Esophagus squamous epithelium (tissue), 5 donors: Measurements from ENCODE around the gene GTPBP1. TPM values are rescaled to one million over a fixed set of nuclear protein-coding genes. Genes with fewer than 3 reads are reported as not detected.

Experiments
- DNase-seq: peaks from one replicate; lab custom pipeline; 2025; lab: John Stamatoyannopoulos, UW
- H3K27ac ChIP-seq, 4 donors: fragments of 200-600 bp; sonication (generic); one replicate each; pipeline ENCODE4 v1.5.1; 2016 to 2019; ENCODE audit warnings: mild to moderate bottlenecking in 1 of 4
- H3K27me3 ChIP-seq, 4 donors: fragments of 200-600 bp; sonication (generic); 1 replicate in 3 of 4; 2 replicates in 1 of 4; pipeline versions ENCODE4 v1.5.1 to v1.6.0; 2017 to 2021; ENCODE audit warnings: antibody characterized with exemption in 1 of 4
- H3K36me3 ChIP-seq, 3 donors: fragments of 200-600 bp; sonication (generic); one replicate each; pipeline ENCODE4 v1.5.1; 2016 to 2019
- H3K4me1 ChIP-seq, 3 donors: fragments of 200-600 bp; sonication (generic); one replicate each; pipeline ENCODE4 v1.5.1; 2017 to 2019
- H3K4me3 ChIP-seq, 4 donors: fragments of 200-600 bp; sonication (generic); 1 replicate in 3 of 4; 2 replicates in 1 of 4; pipeline ENCODE4 v1.5.1; 2016 to 2019; ENCODE audit warnings: mild to moderate bottlenecking in 2 of 4, moderate library complexity in 1 of 4
- H3K9me3 ChIP-seq, 3 donors: fragments of 200-600 bp; sonication (generic); one replicate each; pipeline ENCODE4 v1.5.1; 2016 to 2019
- POLR2A ChIP-seq, 4 donors: fragments of 450-650 bp; IDR thresholded peaks; one replicate each; pipeline ENCODE4 v1.6.1; 2017; ENCODE audit warnings: antibody characterized with exemption in 4 of 4, mild to moderate bottlenecking in 4 of 4, moderate library complexity in 3 of 4
- WGBS, 2 donors: methylation state at CpG; one replicate each; pipeline ENCODE4 v1.1.5; 2018; 5-methylcytosine and 5-hydroxymethylcytosine counted together
- intact Hi-C: fragments of 100-400 bp; cut with DNase I; formaldehyde crosslinking; loops from one replicate; pipeline ENCODE4 v1.15.0; 2022
- total RNA-seq, 4 donors: library from RNA; depleted of rRNA; stranded (reverse); fragments of >200 nt; gene quantifications; one replicate each; pipeline ENCODE4 v1.1.0, GENCODE V29; 2016
- TF ChIP-seq, protein P1 (sequence below), 6 experiments: fragments of 450-650 bp in 4 of 6; fragments of 200-600 bp in 2 of 6; sonication (generic) in 2 of 6; IDR thresholded peaks; one replicate each; pipeline ENCODE4 v1.5.1; 2016 to 2019; ENCODE audit warnings: antibody characterized with exemption in 6 of 6, mild to moderate bottlenecking in 4 of 6, moderate library complexity in 4 of 6
- donor health status: DM: yes; HTN: yes; CAD: no.

GTPBP1 gene
- total RNA-seq, 4 donors from 2014 or later, result 15.3 to 37.4 (median 32.0) TPM

DNA sequence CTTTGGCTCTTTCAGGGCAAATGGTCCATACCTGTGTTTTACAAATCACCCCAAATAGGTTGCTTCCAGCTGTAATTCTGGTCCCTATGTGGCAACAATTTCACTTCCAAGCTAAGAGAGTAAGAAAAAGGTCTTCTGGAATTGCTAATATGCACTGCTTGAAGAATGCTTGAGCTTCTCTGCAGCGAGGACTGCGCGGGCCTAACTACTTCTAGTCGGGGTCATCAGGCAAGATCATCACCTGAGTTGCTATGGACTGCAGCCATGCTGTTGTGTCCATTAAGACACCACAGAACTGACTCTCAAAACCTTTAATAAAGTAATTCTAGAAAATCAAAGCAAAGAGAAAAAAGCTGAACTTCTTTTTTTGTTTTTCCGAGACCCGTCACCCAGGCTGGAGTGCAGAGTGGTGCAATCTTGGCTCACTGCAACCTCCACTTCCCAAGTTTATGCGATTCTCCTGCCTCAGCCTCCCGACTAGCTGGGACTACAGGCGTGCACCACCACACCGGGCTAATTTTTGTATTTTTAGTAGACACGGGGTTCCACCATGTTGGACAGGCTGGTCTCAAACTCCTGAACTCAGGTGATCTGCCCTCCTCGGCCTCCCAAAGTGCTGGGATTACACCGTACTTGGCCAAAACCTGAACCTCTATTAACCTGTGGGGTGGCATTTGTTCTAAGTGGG is 7.2 kb upstream of the GTPBP1 start:
- 82 to 86% methylated on average over 13 of the region's 13 CpGs for WGBS, 2 donors
- TF ChIP-seq, protein P1, sequence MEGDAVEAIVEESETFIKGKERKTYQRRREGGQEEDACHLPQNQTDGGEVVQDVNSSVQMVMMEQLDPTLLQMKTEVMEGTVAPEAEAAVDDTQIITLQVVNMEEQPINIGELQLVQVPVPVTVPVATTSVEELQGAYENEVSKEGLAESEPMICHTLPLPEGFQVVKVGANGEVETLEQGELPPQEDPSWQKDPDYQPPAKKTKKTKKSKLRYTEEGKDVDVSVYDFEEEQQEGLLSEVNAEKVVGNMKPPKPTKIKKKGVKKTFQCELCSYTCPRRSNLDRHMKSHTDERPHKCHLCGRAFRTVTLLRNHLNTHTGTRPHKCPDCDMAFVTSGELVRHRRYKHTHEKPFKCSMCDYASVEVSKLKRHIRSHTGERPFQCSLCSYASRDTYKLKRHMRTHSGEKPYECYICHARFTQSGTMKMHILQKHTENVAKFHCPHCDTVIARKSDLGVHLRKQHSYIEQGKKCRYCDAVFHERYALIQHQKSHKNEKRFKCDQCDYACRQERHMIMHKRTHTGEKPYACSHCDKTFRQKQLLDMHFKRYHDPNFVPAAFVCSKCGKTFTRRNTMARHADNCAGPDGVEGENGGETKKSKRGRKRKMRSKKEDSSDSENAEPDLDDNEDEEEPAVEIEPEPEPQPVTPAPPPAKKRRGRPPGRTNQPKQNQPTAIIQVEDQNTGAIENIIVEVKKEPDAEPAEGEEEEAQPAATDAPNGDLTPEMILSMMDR (IDR thresholded peaks at IDR 0.05), result no peak
- TF ChIP-seq POLR2A (IDR thresholded peaks at IDR 0.05), result no peak
- no peak for DNase-seq
- Histone ChIP-seq H3K4me1 (peaks cover 35 to 64% (median 53%) of the 10 kb centered on the region in 3 donors), H3K4me3 (peak overlapping the region in 3 of 4 donors; percentile 69 to 84 (median 81)), H3K27ac (peak overlapping the region; percentile 96 to 99 (median 99)), H3K9me3 (no peaks in the 10 kb centered on the region), H3K27me3 (no peaks in the 10 kb centered on the region), H3K36me3 (peaks cover 0 to 9% (median 8%) of the 10 kb centered on the region in 3 donors)
- intact Hi-C loops, result no loop called here

DNA sequence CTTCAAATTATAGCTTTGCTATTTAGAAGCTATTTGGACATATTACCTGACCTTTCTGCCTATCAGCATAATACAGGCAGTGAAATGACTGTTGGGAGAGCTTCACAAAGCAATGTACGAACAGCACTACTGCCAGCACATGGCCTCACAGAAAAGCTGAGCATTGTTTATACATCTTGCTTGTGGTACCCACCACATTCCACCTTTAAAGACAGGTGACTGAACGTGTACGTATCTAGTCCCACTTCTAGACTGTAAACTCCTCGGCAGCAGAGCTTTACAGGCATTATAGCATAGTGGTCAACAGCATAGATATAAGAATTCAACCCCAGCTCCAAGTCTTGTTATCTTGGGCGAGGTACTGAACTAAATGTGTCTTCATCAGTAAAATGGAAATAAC is 6.6 kb upstream of the GTPBP1 start:
- Histone ChIP-seq H3K27ac (peak overlapping the region; percentile 96 to 99 (median 99)), H3K4me1 (peaks cover 35 to 65% (median 53%) of the 10 kb centered on the region in 3 donors), H3K36me3 (peaks cover 0 to 7% (median 3%) of the 10 kb centered on the region in 3 donors), H3K27me3 (no peaks in the 10 kb centered on the region), H3K9me3 (no peaks in the 10 kb centered on the region), H3K4me3 (peak overlapping the region; percentile 59 to 84 (median 75))
- TF ChIP-seq POLR2A (IDR thresholded peaks at IDR 0.05), result no peak
- WGBS, 2 donors, result 25 to 33% methylated on average over 5 of the region's 5 CpGs
- no peak for DNase-seq
- intact Hi-C loops, result no loop called here

DNA sequence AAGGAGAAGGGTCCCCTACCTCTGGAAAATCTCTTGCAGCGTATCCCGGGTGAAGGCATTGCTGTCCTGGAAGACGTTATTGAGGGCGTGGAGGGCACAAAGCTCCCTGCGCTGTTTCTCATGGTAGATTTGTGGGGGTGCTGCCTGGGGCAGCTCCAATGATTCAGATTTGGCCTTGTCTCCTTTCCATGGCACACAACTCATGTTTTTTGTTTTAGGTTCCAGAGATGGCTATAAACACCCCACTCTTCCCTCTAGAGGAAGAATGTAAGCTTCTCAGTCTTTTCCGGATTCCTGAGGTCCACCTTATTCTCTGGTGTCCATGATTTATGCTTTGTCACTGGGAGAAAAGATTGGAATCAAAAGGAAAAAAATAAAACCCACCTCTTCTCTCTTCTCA is 6.0 kb upstream of the GTPBP1 start:
- Histone ChIP-seq H3K4me1 (peaks cover 41 to 70% (median 54%) of the 10 kb centered on the region in 3 donors), H3K9me3 (no peaks in the 10 kb centered on the region), H3K27ac (peak overlapping the region; percentile 96 to 99 (median 99)), H3K27me3 (no peaks in the 10 kb centered on the region), H3K36me3 (peaks cover 0 to 1% (median 0%) of the 10 kb centered on the region in 3 donors), H3K4me3 (peak overlapping the region; percentile 59 to 84 (median 75))
- no peak for DNase-seq
- WGBS, 2 donors, result 12 to 17% methylated on average over 3 to 6 of the region's 6 CpGs
- TF ChIP-seq POLR2A (IDR thresholded peaks at IDR 0.05), result no peak
- TF ChIP-seq, protein P1 (IDR thresholded peaks at IDR 0.05), result no peak
- intact Hi-C loops, result no loop called here

DNA sequence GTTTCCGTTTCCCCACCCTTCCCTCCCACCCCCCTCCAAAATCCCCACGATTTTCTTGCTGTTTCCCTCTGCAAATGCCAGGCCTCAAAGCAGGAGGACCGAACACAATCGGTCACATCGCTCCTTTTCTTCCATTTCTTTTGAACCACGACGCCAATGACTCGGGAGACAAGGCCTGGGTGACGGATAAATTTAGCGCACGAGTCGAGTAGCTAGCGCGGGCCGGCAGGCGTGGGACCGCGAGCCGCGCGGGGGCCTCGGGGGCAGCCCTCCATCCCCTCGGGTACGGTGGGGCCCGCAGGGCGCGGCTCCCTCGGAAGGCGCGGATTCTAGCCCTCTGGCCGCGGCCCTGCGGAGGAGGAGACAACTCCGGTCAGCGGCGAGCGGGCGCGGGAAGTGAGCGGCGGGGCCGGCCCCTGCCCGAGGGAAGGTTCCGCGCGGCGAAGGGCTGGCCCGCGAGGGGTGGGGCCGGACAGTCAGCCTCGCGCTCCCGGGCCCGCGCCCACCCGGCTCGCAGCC is 5.4 kb upstream of the GTPBP1 start:
- intact Hi-C loops, result no loop called here

DNA sequence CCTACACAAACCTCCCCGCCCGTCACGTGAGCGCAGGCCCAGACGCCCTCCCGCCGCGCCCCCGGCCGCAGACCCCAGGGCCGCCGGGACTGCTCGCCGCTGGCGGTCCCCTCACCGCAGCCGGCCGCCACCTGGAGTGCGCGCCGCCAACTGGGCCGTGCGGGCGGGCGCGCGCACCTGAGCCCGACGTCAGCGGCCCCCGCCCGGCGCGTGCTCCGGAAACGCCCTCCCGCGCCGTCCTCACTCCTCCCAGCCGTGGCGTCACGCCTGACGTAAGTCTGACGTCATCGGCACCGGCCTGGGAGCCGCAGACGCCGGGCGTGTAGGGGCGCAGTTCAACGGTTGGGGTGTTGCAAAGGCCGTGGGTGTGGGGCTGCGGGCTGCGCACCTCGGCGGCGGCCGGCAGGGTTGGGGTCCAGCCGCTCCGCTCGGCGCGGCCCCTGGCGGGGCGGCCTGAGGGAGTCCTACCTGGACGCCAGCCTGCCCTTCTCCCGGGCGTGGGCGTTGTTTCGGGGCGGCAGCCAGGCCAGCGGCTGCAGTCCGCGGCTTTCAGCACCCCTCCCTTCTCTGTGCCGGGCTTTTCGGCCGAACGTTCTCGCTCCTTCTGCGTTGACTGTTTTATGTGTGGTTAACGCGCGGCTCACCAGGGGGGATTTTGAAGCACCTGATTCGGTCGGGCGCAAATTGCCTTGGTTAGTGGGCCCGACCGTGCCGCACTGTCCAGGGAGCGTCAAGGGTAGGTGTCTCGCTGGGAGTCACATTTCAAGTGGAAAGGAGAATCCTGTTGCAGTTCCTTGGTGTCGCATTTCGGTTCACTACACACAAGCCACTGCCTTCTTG is 4.7 kb upstream of the GTPBP1 start, which contains the start of gene JOSD1:
Gene JOSD1, minus strand, starts transcription at position 155 of the 840 bp plus-strand sequence. CDS start 956 bp downstream, outside the sequence.
- no peaks in the 10 kb centered on the region for H3K36me3 ChIP-seq
- no peaks in the 10 kb centered on the region for H3K9me3 ChIP-seq
- H3K27ac ChIP-seq, result peak within 1 kb of the TSS; percentile 96 to 99 (median 99)
- TF ChIP-seq, protein P1 (IDR thresholded peaks at IDR 0.05), result peak in 2 of 6 experiments; percentile 19 to 36
- peak in 3 of 4 donors; percentile 94 to 100 (median 100) for TF ChIP-seq POLR2A (IDR thresholded peaks at IDR 0.05)
- WGBS, 2 donors, result 0 to 1% methylated on average over 2 to 25 of the region's 94 CpGs
- DNase-seq, result peak; percentile 58
- H3K4me1 ChIP-seq, result peaks cover 44 to 62% (median 48%) of the 10 kb centered on the region in 3 donors
- H3K27me3 ChIP-seq, result no peaks in the 10 kb centered on the region
- peak within 1 kb of the TSS; percentile 59 to 84 (median 75) for H3K4me3 ChIP-seq
- intact Hi-C loops, result no loop called here

More for the DNA sequence above, 5.4 kb upstream of the GTPBP1 start:
- Histone ChIP-seq H3K9me3 (no peaks in the 10 kb centered on the region), H3K36me3 (no peaks in the 10 kb centered on the region), H3K4me1 (peaks cover 44 to 69% (median 53%) of the 10 kb centered on the region in 3 donors), H3K27me3 (no peaks in the 10 kb centered on the region), H3K27ac (peak overlapping the region; percentile 96 to 99 (median 99)), H3K4me3 (peak overlapping the region; percentile 59 to 84 (median 75))
- WGBS, 2 donors, result 0 to 3% methylated on average over 5 to 8 of the region's 57 CpGs
- no peak for DNase-seq
- TF ChIP-seq, protein P1 (IDR thresholded peaks at IDR 0.05), result no peak
- TF ChIP-seq POLR2A (IDR thresholded peaks at IDR 0.05), result no peak
